Karpas-422 (cell line): ENCODE results near the gene UCK2. TPM values are rescaled to one million over a fixed set of nuclear protein-coding genes. Genes with fewer than 3 reads are reported as not detected.
"Not testable (repeated sequence)": the region's sequence is repeated elsewhere in the genome, so short reads cannot be mapped to it uniquely, and the experiment has no call there.

ENCODE experiments used
- DNase-seq: peaks from one replicate; pipeline ENCODE4 v3.0.0-alpha.2; 2015
- H2AFZ ChIP-seq: fragments of 200-600 bp; sonication (generic); 2 replicates; pipeline ENCODE4 v1.6.1; 2014; ENCODE audit warnings: antibody characterized with exemption, low read length, mixed read lengths
- H3K27ac ChIP-seq: fragments of 200-600 bp; sonication (generic); 2 replicates; pipeline ENCODE4 v1.5.1; 2014; ENCODE audit warnings: mild to moderate bottlenecking, low read length, moderate library complexity
- H3K27me3 ChIP-seq: fragments of 200-600 bp; sonication (generic); 2 replicates; pipeline ENCODE4 v1.6.1; 2014; ENCODE audit warnings: low read length, mixed read lengths
- H3K36me3 ChIP-seq: fragments of 200-600 bp; sonication (generic); 2 replicates; pipeline ENCODE4 v1.6.1; 2014; ENCODE audit warnings: low read length, mixed read lengths; ENCODE audit not compliant: insufficient read depth
- H3K4me1 ChIP-seq: fragments of 200-600 bp; sonication (generic); 2 replicates; pipeline ENCODE4 v1.6.1; 2014; ENCODE audit warnings: mild to moderate bottlenecking, low read length, mixed read lengths
- H3K4me2 ChIP-seq: fragments of 200-600 bp; sonication (generic); 2 replicates; pipeline ENCODE4 v1.6.1; 2014; ENCODE audit warnings: low read length, low read depth, mild to moderate bottlenecking; ENCODE audit not compliant: poor library complexity, severe bottlenecking
- H3K4me3 ChIP-seq: fragments of 200-600 bp; sonication (generic); 2 replicates; pipeline ENCODE4 v1.5.1; 2014; ENCODE audit warnings: mild to moderate bottlenecking, antibody characterized with exemption, low read length, mixed read lengths
- H3K79me2 ChIP-seq: fragments of 200-600 bp; sonication (generic); 2 replicates; pipeline ENCODE4 v1.6.1; 2014; ENCODE audit warnings: mild to moderate bottlenecking, low read length, mixed read lengths
- H3K9ac ChIP-seq: fragments of 200-600 bp; sonication (generic); 2 replicates; pipeline ENCODE4 v1.6.0; 2014; ENCODE audit warnings: low read length
- H3K9me2 ChIP-seq: fragments of 200-600 bp; sonication (generic), shearing (Covaris generic); replicated peaks from 2 replicates; pipeline ENCODE4 v1.6.0; 2014; ENCODE audit warnings: mild to moderate bottlenecking, low read length, moderate library complexity; ENCODE audit not compliant: insufficient read depth
- H3K9me3 ChIP-seq: fragments of 300-700, 200-600 bp; sonication (generic); 2 replicates; pipeline ENCODE4 v1.6.1; 2014; ENCODE audit warnings: low read length, mixed read lengths
- H4K20me1 ChIP-seq: fragments of 200-600 bp; sonication (generic); 2 replicates; pipeline ENCODE4 v1.6.1; 2014; ENCODE audit warnings: mild to moderate bottlenecking, antibody characterized with exemption, low read length, low read depth; ENCODE audit not compliant: insufficient read depth
- total RNA-seq: library from RNA; depleted of rRNA; stranded (reverse); fragments of >200 nt; shearing (Covaris generic); gene quantifications from 2 replicates; pipeline ENCODE4 v1.2.3, GENCODE V29; 2014; ENCODE audit warnings: low replicate concordance; rRNA removed

Gene UCK2
- total RNA-seq = 67.9 and 109 TPM in 2 replicates

DNA sequence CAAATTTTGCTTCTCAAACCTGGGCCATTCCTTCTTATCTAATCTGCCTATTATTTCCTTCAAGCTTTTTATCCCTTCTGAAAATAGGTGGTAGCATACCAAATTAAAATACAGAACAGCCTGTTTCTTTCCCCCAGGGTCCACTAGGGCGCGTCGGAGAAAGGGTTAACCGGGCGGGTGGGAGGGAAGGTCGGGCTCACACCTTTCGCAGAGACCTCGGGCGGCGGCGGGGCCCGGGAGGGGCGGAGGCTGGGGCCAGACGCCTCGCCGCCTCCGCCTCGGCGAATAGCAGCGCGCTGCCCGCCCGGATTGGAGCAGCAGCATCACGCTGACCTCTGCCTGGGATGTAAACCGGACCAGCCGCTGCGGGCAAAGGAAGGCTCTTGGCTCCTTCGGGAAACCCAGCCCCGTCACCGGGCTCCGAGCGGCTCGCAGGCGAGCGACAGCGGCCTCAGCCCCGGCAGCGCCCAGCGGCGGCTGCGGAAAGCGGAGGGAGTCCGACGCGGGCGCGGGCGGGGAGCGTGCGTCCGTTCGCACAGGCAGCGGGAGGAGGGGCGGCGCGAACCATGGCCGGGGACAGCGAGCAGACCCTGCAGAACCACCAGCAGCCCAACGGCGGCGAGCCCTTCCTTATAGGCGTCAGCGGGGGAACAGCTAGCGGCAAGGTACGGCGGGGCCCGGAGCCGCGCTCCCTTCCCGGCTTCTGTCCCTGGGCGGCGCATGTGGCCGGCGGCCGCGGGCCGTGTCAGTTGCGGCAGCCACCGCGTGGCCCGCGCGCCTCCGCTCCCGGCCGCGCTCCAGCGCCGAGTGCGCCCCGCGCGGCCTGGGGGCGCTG lies at the start of gene UCK2:
Gene UCK2 (plus strand): TSS at position 347 of the 835 bp plus-strand sequence. CDS start 220 bp downstream, at position 567.
- Histone ChIP-seq H3K9me3 (no peaks in the 10 kb centered on the region), H2AFZ (peak within 1 kb of the TSS; percentile 75; the same call in 1 of the 2 replicates), H3K36me3 (no peaks in the 10 kb centered on the region), H3K27me3 (no peaks in the 10 kb centered on the region), H3K9ac (peak within 1 kb of the TSS; percentile 97), H3K27ac (peak within 1 kb of the TSS; percentile 80), H3K9me2 (no peaks in the 10 kb centered on the region), H4K20me1 (peaks cover 6% of the 10 kb centered on the region; the same call in 1 of the 2 replicates), H3K4me2 (peak within 1 kb of the TSS; percentile 92), H3K79me2 (peaks cover 49% of the 10 kb centered on the region), H3K4me1 (peaks cover 21% of the 10 kb centered on the region), H3K4me3 (peak within 1 kb of the TSS; percentile 90)
- peak; percentile 91 for DNase-seq

DNA sequence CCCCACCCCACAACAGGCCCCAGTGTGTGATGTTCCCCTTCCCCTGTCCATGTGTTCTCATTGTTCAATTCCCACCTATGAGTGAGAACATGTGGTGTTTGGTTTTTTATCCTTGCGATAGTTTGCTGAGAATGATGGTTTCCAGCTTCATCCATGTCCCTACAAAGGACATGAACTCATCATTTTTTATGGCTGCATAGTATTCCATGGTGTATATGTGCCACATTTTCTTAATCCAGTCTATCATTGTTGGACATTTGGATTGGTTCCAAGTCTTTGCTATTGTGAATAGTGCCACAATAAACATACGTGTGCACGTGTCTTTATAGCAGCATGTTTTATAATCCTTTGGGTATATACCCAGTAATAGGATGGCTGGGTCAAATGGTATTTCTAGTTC lies 49.2 kb upstream of the UCK2 start:
- H2AFZ ChIP-seq, H3K9ac ChIP-seq, H3K4me2 ChIP-seq, H3K9me2 ChIP-seq, H3K4me1 ChIP-seq, H3K9me3 ChIP-seq, H3K27ac ChIP-seq, H3K4me3 ChIP-seq, H3K79me2 ChIP-seq, H3K27me3 ChIP-seq, H4K20me1 ChIP-seq, H3K36me3 ChIP-seq, DNase-seq: not testable (repeated sequence)

DNA sequence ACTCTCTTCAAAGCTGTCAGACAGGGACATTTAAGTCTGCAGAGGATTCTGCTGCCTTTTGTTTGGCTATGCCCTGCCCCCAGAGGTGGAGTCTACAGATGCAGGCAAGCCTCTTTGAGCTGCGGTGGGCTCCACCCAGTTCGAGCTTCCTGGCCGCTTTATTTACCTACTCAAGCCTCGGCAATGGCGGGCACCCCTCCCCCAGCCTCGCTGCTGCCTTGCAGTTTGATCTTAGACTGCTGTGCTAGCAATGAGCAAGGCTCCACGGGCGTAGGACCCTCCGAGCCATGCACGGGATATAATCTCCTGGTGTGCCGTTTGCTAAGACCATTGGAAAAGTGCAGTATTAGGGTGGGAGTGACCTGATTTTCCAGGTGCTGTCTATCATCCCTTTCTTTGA lies 43.9 kb upstream of the UCK2 start:
- H3K9me2 ChIP-seq, H3K27me3 ChIP-seq, H3K9me3 ChIP-seq, H2AFZ ChIP-seq, H3K4me3 ChIP-seq, H3K79me2 ChIP-seq, H3K4me2 ChIP-seq, H3K27ac ChIP-seq, H4K20me1 ChIP-seq, H3K9ac ChIP-seq, H3K36me3 ChIP-seq, DNase-seq, H3K4me1 ChIP-seq: not testable (repeated sequence)

DNA sequence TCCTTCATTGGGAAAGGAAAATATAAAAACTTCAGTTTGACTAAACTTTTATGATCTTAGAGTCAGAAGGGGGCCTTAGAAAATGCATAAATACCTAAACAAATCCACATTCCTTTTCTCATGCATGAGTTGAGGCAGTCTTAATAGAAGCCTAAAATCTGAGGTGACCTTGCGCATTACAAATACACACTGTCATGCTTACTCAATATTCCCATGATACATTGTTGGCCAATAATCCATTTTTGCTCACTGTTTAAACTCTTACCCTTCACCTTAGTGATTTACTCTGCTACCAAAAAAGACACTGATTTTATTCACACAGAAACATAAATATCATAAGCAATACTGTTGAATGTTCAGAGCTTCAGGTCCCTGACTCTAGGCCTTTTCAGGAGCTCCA lies 39.7 kb upstream of the UCK2 start:
- no peak for DNase-seq
- H3K9ac ChIP-seq = no peak overlapping the region

DNA sequence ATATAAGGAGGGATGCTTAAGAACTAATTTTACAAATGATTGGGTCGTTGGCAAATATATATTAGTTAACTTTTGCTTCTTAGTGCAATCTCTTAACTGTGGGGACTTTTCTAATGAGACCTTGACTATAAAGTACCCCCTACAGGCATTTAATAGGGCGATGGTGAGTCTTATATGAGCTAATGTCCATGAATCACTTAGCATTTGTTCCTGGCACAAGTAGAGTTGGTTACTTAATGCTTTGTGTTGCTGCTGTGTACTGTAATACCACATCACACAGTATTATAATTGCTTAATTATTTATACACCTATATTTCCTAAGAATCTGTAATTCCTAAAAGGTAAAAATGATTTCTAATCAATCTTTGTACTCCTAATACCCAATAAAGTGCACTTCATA lies 33.5 kb upstream of the UCK2 start:
- no peaks in the 10 kb centered on the region for H3K79me2 ChIP-seq
- H3K4me2 ChIP-seq = no peak overlapping the region
- no peaks in the 10 kb centered on the region for H4K20me1 ChIP-seq
- no peaks in the 10 kb centered on the region for H3K9me3 ChIP-seq
- H3K4me3 ChIP-seq = no peak overlapping the region
- no peak overlapping the region for H2AFZ ChIP-seq
- no peaks in the 10 kb centered on the region for H3K9me2 ChIP-seq
- DNase-seq = peak; percentile 38
- H3K36me3 ChIP-seq = no peaks in the 10 kb centered on the region
- H3K9ac ChIP-seq = no peak overlapping the region
- no peaks in the 10 kb centered on the region for H3K4me1 ChIP-seq
- H3K27ac ChIP-seq = no peak overlapping the region
- no peaks in the 10 kb centered on the region for H3K27me3 ChIP-seq

More for the DNA sequence above, 39.7 kb upstream of the UCK2 start:
- H3K4me1 ChIP-seq = no peaks in the 10 kb centered on the region
- no peak overlapping the region for H2AFZ ChIP-seq
- H3K4me2 ChIP-seq = no peak overlapping the region
- H3K9me3 ChIP-seq = no peaks in the 10 kb centered on the region
- no peak overlapping the region for H3K27ac ChIP-seq
- H3K4me3 ChIP-seq = no peak overlapping the region
- H3K27me3 ChIP-seq = no peaks in the 10 kb centered on the region
- no peaks in the 10 kb centered on the region for H4K20me1 ChIP-seq
- H3K36me3 ChIP-seq = no peaks in the 10 kb centered on the region
- no peaks in the 10 kb centered on the region for H3K79me2 ChIP-seq
- H3K9me2 ChIP-seq = no peaks in the 10 kb centered on the region

DNA sequence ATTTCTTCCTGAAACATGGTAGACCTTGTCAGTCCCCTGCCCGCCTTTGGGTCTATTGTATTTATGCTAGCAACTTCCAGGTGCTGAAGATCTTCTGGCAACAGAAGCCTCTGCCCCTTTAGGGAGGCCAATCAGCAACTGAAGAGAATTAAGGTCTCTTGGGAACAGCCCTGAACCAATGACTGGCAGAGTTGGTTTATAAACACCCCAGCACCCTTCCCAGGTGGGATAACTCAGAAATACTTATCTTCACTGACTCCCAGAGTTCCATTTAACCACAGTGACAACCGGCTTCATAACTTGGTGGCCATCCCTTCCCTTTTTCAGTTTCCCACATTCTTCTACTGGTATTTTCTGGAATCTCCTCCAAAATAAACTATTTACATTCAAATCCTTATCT lies 31.5 kb upstream of the UCK2 start:
- Histone ChIP-seq H3K79me2 (no peaks in the 10 kb centered on the region), H3K9me3 (no peaks in the 10 kb centered on the region), H3K9ac (no peak overlapping the region), H3K36me3 (no peaks in the 10 kb centered on the region), H3K27ac (no peak overlapping the region), H3K9me2 (no peaks in the 10 kb centered on the region), H3K4me3 (no peak overlapping the region), H3K27me3 (no peaks in the 10 kb centered on the region), H3K4me2 (no peak overlapping the region), H3K4me1 (no peaks in the 10 kb centered on the region), H4K20me1 (no peaks in the 10 kb centered on the region), H2AFZ (no peak overlapping the region)
- DNase-seq = peak; percentile 37

DNA sequence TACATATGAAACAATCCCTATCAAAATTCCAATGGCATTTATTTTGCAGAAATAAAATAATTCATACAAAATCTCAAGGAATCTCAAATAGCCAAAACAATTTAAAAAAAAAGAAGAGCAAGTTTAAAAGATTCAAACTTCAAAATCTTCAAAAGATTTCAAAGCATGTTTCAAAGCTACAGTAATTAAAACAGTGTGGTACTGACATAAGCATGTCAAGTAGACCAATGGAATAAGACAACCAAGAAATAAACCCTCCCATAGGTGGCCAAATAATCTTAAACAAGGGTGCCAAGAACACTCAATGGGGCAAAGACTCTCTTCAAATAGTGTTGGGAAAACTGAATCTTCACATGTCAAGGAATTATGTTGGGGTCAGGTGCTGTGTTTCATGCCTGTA lies 28.0 kb upstream of the UCK2 start:
- no peak overlapping the region for H3K27ac ChIP-seq
- H3K4me2 ChIP-seq = no peak overlapping the region
- no peaks in the 10 kb centered on the region for H3K9me3 ChIP-seq
- no peaks in the 10 kb centered on the region for H3K79me2 ChIP-seq
- H3K4me3 ChIP-seq = no peak overlapping the region
- no peaks in the 10 kb centered on the region for H3K9me2 ChIP-seq
- DNase-seq = peak; percentile 7
- no peaks in the 10 kb centered on the region for H3K4me1 ChIP-seq
- no peak overlapping the region for H3K9ac ChIP-seq
- no peaks in the 10 kb centered on the region for H3K27me3 ChIP-seq
- no peak overlapping the region for H2AFZ ChIP-seq
- H4K20me1 ChIP-seq = no peaks in the 10 kb centered on the region
- H3K36me3 ChIP-seq = no peaks in the 10 kb centered on the region

DNA sequence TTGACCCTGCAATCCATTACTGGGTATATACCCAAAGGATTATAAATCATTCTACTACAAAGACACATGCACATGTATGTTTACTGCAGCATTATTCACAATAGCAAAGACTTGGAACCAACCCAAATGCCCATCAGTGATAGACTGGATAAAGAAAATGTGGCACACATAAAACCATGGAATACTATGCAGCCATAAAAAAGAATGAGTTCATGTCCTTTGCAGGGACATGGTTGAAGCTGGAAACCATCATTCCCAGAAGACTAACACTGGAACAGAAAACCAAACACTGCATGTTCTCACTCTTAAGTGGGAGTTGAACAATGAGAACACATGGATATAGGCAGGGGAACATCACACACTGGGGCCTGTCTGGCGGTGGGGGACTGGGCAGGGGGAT lies 22.9 kb upstream of the UCK2 start:
- not testable (repeated sequence) for H3K36me3 ChIP-seq, DNase-seq, H4K20me1 ChIP-seq, H3K9ac ChIP-seq, H3K4me3 ChIP-seq, H3K9me3 ChIP-seq, H2AFZ ChIP-seq, H3K4me1 ChIP-seq, H3K27me3 ChIP-seq, H3K4me2 ChIP-seq, H3K9me2 ChIP-seq, H3K79me2 ChIP-seq, H3K27ac ChIP-seq
